Liver (tissue), 9 donors: ENCODE results near the gene SLC7A6OS. TPM values are rescaled to one million over a fixed set of nuclear protein-coding genes. Genes with fewer than 3 reads are reported as not detected.

Source experiments
- DNase-seq: peaks from one replicate; pipeline ENCODE4 v3.0.0-alpha.2; 2017; ENCODE audit warnings: low spot score
- H3K27ac ChIP-seq, 2 donors: one replicate each; pipeline ENCODE4 v1.7.0; 2013; ENCODE audit warnings: inconsistent platforms in 2 of 2, low read length in 2 of 2, control low read depth in 1 of 2, low read depth in 1 of 2, mild to moderate bottlenecking in 1 of 2
- H3K27me3 ChIP-seq, 4 donors: one replicate each; pipeline versions ENCODE4 v1.6.1 to v1.7.0; 2013; ENCODE audit warnings: low read length in 3 of 4, inconsistent platforms in 1 of 4, mild to moderate bottlenecking in 1 of 4, moderate library complexity in 1 of 4; ENCODE audit not compliant: control insufficient read depth in 4 of 4, insufficient read depth in 4 of 4
- H3K36me3 ChIP-seq, 4 donors: one replicate each; pipeline versions ENCODE4 v1.6.1 to v1.7.0; 2013; ENCODE audit warnings: low read length in 3 of 4, mild to moderate bottlenecking in 3 of 4, low read depth in 1 of 4, moderate library complexity in 1 of 4; ENCODE audit not compliant: control insufficient read depth in 4 of 4, insufficient read depth in 3 of 4
- H3K4me1 ChIP-seq, 4 donors: one replicate each; pipeline versions ENCODE4 v1.6.1 to v1.7.0; 2013; ENCODE audit warnings: low read length in 3 of 4, mild to moderate bottlenecking in 3 of 4, moderate library complexity in 1 of 4; ENCODE audit not compliant: control insufficient read depth in 4 of 4, insufficient read depth in 4 of 4
- H3K4me3 ChIP-seq, 3 donors: one replicate each; pipeline versions ENCODE4 v1.6.1 to v1.7.0; 2013; ENCODE audit warnings: low read length in 3 of 3, control low read depth in 1 of 3, low read depth in 1 of 3, mild to moderate bottlenecking in 1 of 3
- H3K9ac ChIP-seq, 2 donors: one replicate each; pipeline ENCODE4 v1.7.0; 2013; ENCODE audit warnings: low read length in 2 of 2, mild to moderate bottlenecking in 2 of 2, moderate library complexity in 2 of 2, control low read depth in 1 of 2, low read depth in 1 of 2
- H3K9me3 ChIP-seq, 4 donors: one replicate each; pipeline versions ENCODE4 v1.6.1 to v1.7.0; 2013; ENCODE audit warnings: low read length in 3 of 4; ENCODE audit not compliant: control insufficient read depth in 4 of 4
- CTCF ChIP-seq: fragments of 150-350 bp; IDR thresholded peaks from 2 replicates; pipeline ENCODE4 v1.5.1; 2017; ENCODE audit warnings: improper control_type of control experiment, low read depth, low read length; ENCODE audit not compliant: missing input control
- EGR1 ChIP-seq, 2 donors: IDR thresholded peaks; 2 replicates each; pipeline ENCODE4 v1.6.1; 2016 to 2018; ENCODE audit warnings: antibody characterized with exemption in 2 of 2, low read depth in 2 of 2
- FOXA1 ChIP-seq: IDR thresholded peaks from 2 replicates; pipeline ENCODE4 v1.6.1; 2016; ENCODE audit warnings: antibody characterized with exemption
- FOXA2 ChIP-seq: IDR thresholded peaks from 2 replicates; pipeline ENCODE4 v1.6.1; 2016; ENCODE audit warnings: antibody characterized with exemption
- GABPA ChIP-seq, 2 donors: IDR thresholded peaks in 1 of 2; conservative IDR thresholded peaks in 1 of 2; 2 replicates each; pipeline ENCODE4 v1.6.1; 2016; ENCODE audit warnings: antibody characterized with exemption in 2 of 2, mild to moderate bottlenecking in 1 of 2, moderate library complexity in 1 of 2
- HNF4A ChIP-seq, 2 donors: conservative IDR thresholded peaks; 2 replicates each; pipeline ENCODE4 v1.6.1; 2016; ENCODE audit warnings: antibody characterized with exemption in 2 of 2, mild to moderate bottlenecking in 2 of 2
- HNF4G ChIP-seq: IDR thresholded peaks from 2 replicates; pipeline ENCODE4 v1.6.1; 2016; ENCODE audit warnings: antibody characterized with exemption
- JUND ChIP-seq, 2 donors: IDR thresholded peaks; 2 replicates each; pipeline ENCODE4 v1.6.1; 2016; ENCODE audit warnings: antibody characterized with exemption in 2 of 2
- NR2F2 ChIP-seq: IDR thresholded peaks from 2 replicates; pipeline ENCODE4 v1.6.1; 2016; ENCODE audit warnings: antibody characterized with exemption
- RAD21 ChIP-seq, 2 donors: IDR thresholded peaks; 2 replicates each; pipeline ENCODE4 v1.6.1; 2016; ENCODE audit warnings: antibody characterized with exemption in 2 of 2, mild to moderate bottlenecking in 2 of 2
- RXRA ChIP-seq, 2 donors: IDR thresholded peaks; 2 replicates each; pipeline ENCODE4 v1.6.1; 2017 to 2018; ENCODE audit warnings: antibody characterized with exemption in 2 of 2, mild to moderate bottlenecking in 1 of 2
- SP1 ChIP-seq: IDR thresholded peaks from 2 replicates; pipeline ENCODE4 v1.6.1; 2018; ENCODE audit warnings: antibody characterized with exemption, mild to moderate bottlenecking
- TAF1 ChIP-seq: conservative IDR thresholded peaks from 2 replicates; pipeline ENCODE4 v1.6.1; 2016; ENCODE audit warnings: antibody characterized with exemption, mild to moderate bottlenecking
- YY1 ChIP-seq: IDR thresholded peaks from 2 replicates; pipeline ENCODE4 v1.6.1; 2016; ENCODE audit warnings: antibody characterized with exemption, mild to moderate bottlenecking
- WGBS: extraction: QIAGEN DNeasy Blood & Tissue Kit; methylation state at CpG from one replicate; pipeline ENCODE4 v1.1.7; 2013; 5-methylcytosine and 5-hydroxymethylcytosine counted together
- polyA plus RNA-seq, 2 donors: library from polyadenylated mRNA; stranded (reverse) in 1 of 2; unstranded in 1 of 2; fragments of 200-250 nt in 1 of 2; fragments of >200 nt in 1 of 2; fragmentation: Nextera tagmentation in 1 of 2; extraction: Ambion mirVana in 1 of 2; gene quantifications; one replicate each; pipeline versions ENCODE4 v1.2.1 to v1.2.3, GENCODE V29; 2013 to 2015
- total RNA-seq, 2 donors: library from RNA; depleted of rRNA; stranded (reverse); fragments of >200 nt; gene quantifications; one replicate each; pipeline ENCODE4 v1.2.3, GENCODE V29; 2014
- TF ChIP-seq, protein P1 (sequence below): IDR thresholded peaks from 2 replicates; pipeline ENCODE4 v1.6.1; 2016; ENCODE audit warnings: antibody characterized with exemption
- TF ChIP-seq, protein P2 (sequence below): IDR thresholded peaks from 2 replicates; pipeline ENCODE4 v1.6.1; 2016; ENCODE audit warnings: antibody characterized with exemption
- TF ChIP-seq, protein P3 (sequence below): IDR thresholded peaks from 2 replicates; pipeline ENCODE4 v1.6.1; 2016; ENCODE audit warnings: antibody characterized with exemption, mild to moderate bottlenecking
- TF ChIP-seq, protein P4 (sequence below): IDR thresholded peaks from 2 replicates; pipeline ENCODE4 v1.6.1; 2016; ENCODE audit warnings: antibody characterized with exemption
- donor health status: healthy.
- donor health status: healthy.
- donor health status: healthy.
- donor health status: healthy.
- donor health status: healthy.

Gene SLC7A6OS
- total and polyA plus RNA-seq, 4 donors = 2.6 to 8.3 (median 5.5) TPM

GRCh38 chr16:68351991-68352431 is 41.3 kb upstream of the SLC7A6OS start:
- no peaks in the 10 kb centered on the region for H3K27me3 ChIP-seq
- no peak for DNase-seq
- peaks cover 17 to 84% (median 39%) of the 10 kb centered on the region in 4 donors for H3K36me3 ChIP-seq
- TF ChIP-seq, protein P1, sequence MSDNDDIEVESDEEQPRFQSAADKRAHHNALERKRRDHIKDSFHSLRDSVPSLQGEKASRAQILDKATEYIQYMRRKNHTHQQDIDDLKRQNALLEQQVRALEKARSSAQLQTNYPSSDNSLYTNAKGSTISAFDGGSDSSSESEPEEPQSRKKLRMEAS = no peak
- TF ChIP-seq, protein P2, sequence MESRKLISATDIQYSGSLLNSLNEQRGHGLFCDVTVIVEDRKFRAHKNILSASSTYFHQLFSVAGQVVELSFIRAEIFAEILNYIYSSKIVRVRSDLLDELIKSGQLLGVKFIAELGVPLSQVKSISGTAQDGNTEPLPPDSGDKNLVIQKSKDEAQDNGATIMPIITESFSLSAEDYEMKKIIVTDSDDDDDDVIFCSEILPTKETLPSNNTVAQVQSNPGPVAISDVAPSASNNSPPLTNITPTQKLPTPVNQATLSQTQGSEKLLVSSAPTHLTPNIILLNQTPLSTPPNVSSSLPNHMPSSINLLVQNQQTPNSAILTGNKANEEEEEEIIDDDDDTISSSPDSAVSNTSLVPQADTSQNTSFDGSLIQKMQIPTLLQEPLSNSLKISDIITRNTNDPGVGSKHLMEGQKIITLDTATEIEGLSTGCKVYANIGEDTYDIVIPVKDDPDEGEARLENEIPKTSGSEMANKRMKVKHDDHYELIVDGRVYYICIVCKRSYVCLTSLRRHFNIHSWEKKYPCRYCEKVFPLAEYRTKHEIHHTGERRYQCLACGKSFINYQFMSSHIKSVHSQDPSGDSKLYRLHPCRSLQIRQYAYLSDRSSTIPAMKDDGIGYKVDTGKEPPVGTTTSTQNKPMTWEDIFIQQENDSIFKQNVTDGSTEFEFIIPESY = no peak
- no peak for TF ChIP-seq FOXA2
- TF ChIP-seq NR2F2 = no peak
- TF ChIP-seq HNF4G = no peak
- no peak for TF ChIP-seq JUND (IDR thresholded peaks at IDR 0.05)
- no peak for TF ChIP-seq RXRA (IDR thresholded peaks at IDR 0.05)
- no peak for TF ChIP-seq RAD21 (IDR thresholded peaks at IDR 0.05)
- no peak for TF ChIP-seq FOXA1
- no peak for TF ChIP-seq SP1
- no peak for TF ChIP-seq GABPA (IDR thresholded peaks at IDR 0.05 in 1 of 2, conservative IDR thresholded peaks at IDR 0.05 in 1 of 2)
- TF ChIP-seq HNF4A (conservative IDR thresholded peaks at IDR 0.05) = no peak
- no peak for TF ChIP-seq YY1
- no peak for TF ChIP-seq EGR1 (IDR thresholded peaks at IDR 0.05; ENCODE audit: low read depth in 2 of 2)
- TF ChIP-seq CTCF = no peak
- TF ChIP-seq, protein P3, sequence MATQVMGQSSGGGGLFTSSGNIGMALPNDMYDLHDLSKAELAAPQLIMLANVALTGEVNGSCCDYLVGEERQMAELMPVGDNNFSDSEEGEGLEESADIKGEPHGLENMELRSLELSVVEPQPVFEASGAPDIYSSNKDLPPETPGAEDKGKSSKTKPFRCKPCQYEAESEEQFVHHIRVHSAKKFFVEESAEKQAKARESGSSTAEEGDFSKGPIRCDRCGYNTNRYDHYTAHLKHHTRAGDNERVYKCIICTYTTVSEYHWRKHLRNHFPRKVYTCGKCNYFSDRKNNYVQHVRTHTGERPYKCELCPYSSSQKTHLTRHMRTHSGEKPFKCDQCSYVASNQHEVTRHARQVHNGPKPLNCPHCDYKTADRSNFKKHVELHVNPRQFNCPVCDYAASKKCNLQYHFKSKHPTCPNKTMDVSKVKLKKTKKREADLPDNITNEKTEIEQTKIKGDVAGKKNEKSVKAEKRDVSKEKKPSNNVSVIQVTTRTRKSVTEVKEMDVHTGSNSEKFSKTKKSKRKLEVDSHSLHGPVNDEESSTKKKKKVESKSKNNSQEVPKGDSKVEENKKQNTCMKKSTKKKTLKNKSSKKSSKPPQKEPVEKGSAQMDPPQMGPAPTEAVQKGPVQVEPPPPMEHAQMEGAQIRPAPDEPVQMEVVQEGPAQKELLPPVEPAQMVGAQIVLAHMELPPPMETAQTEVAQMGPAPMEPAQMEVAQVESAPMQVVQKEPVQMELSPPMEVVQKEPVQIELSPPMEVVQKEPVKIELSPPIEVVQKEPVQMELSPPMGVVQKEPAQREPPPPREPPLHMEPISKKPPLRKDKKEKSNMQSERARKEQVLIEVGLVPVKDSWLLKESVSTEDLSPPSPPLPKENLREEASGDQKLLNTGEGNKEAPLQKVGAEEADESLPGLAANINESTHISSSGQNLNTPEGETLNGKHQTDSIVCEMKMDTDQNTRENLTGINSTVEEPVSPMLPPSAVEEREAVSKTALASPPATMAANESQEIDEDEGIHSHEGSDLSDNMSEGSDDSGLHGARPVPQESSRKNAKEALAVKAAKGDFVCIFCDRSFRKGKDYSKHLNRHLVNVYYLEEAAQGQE = no peak
- TF ChIP-seq, protein P4, sequence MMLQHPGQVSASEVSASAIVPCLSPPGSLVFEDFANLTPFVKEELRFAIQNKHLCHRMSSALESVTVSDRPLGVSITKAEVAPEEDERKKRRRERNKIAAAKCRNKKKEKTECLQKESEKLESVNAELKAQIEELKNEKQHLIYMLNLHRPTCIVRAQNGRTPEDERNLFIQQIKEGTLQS = no peak
- TF ChIP-seq TAF1 = no peak
- H3K27ac ChIP-seq = no peak overlapping the region
- no peak overlapping the region for H3K4me3 ChIP-seq
- no peaks in the 10 kb centered on the region for H3K9me3 ChIP-seq
- 89% methylated on average over 11 of the region's 11 CpGs for WGBS
- H3K4me1 ChIP-seq = no peaks in the 10 kb centered on the region
- no peak overlapping the region for H3K9ac ChIP-seq
